Breast epithelium (tissue), 4 donors: ENCODE results near the gene MYOM3. TPM values are rescaled to one million over a fixed set of nuclear protein-coding genes. Genes with fewer than 3 reads are reported as not detected.

Source experiments
- DNase-seq, 2 donors: peaks; one replicate each; pipeline ENCODE4 v3.0.0-alpha.2; 2019; ENCODE audit warnings: low spot score in 2 of 2
- H3K27ac ChIP-seq, 2 donors: fragments of 200-600 bp; sonication (generic) in 1 of 2; one replicate each; pipeline ENCODE4 v1.5.1; 2016 to 2019; ENCODE audit warnings: mild to moderate bottlenecking in 1 of 2
- H3K27me3 ChIP-seq, 2 donors: fragments of 200-600 bp; sonication (generic) in 1 of 2; one replicate each; pipeline versions ENCODE4 v1.5.1 to v1.6.0; 2017 to 2019; ENCODE audit warnings: control low read depth in 1 of 2, mild to moderate bottlenecking in 1 of 2
- H3K36me3 ChIP-seq: fragments of 200-600 bp; one replicate; pipeline ENCODE4 v1.5.1; 2019
- H3K4me1 ChIP-seq, 2 donors: fragments of 200-600 bp; sonication (generic); one replicate each; pipeline ENCODE4 v1.5.1; 2016 to 2019; ENCODE audit warnings: control low read depth in 1 of 2
- H3K4me3 ChIP-seq, 3 donors: fragments of 200-600 bp; sonication (generic); 1 replicate in 2 of 3; 2 replicates in 1 of 3; pipeline ENCODE4 v1.5.1; 2016 to 2019; ENCODE audit warnings: mild to moderate bottlenecking in 3 of 3, moderate library complexity in 2 of 3
- H3K9me3 ChIP-seq, 2 donors: fragments of 200-600 bp; sonication (generic) in 1 of 2; one replicate each; pipeline ENCODE4 v1.5.1; 2016 to 2019; ENCODE audit warnings: control low read depth in 1 of 2
- CTCF ChIP-seq, 3 donors: fragments of 450-650 bp; IDR thresholded peaks; one replicate each; pipeline ENCODE4 v1.5.1; 2016 to 2017; ENCODE audit warnings: antibody characterized with exemption in 3 of 3, mild to moderate bottlenecking in 3 of 3, moderate library complexity in 3 of 3
- POLR2A ChIP-seq: fragments of 450-650 bp; IDR thresholded peaks from one replicate; pipeline ENCODE4 v1.6.1; 2016; ENCODE audit warnings: antibody characterized with exemption, mild to moderate bottlenecking, moderate library complexity
- POLR2AphosphoS5 ChIP-seq, 3 donors: sonication (generic); formaldehyde crosslinking; IDR thresholded peaks; one replicate each; pipeline ENCODE4 v1.6.1; 2017; ENCODE audit warnings: antibody characterized with exemption in 3 of 3
- intact Hi-C: fragments of 100-400 bp; cut with DNase I; formaldehyde crosslinking; loops from one replicate; pipeline ENCODE4 v1.15.1; 2023; ENCODE audit warnings: low total_unique reads
- total RNA-seq, 3 donors: library from RNA; depleted of rRNA; stranded (reverse); fragments of >200 nt; gene quantifications; one replicate each; pipeline ENCODE4 v1.1.0, GENCODE V29; 2016

The MYOM3 gene
- total RNA-seq, 3 donors from 2014 or later, result 0.32 to 0.98 (median 0.59) TPM

GRCh38 chr1:24058671-24059455, 53.1 kb downstream of the MYOM3 start:
- DNase-seq, result no peak
- no peak for TF ChIP-seq POLR2AphosphoS5 (IDR thresholded peaks at IDR 0.05)
- no peak for TF ChIP-seq POLR2A
- no peak for TF ChIP-seq CTCF (IDR thresholded peaks at IDR 0.05)

GRCh38 chr1:24057171-24057570, 54.8 kb downstream of the MYOM3 start:
- H3K27me3 ChIP-seq, result no peaks in the 10 kb centered on the region
- no peak for DNase-seq
- TF ChIP-seq POLR2A (no peak), POLR2AphosphoS5 (IDR thresholded peaks at IDR 0.05) (no peak), CTCF (IDR thresholded peaks at IDR 0.05) (no peak)
- H3K4me1 ChIP-seq, result no peaks in the 10 kb centered on the region
- intact Hi-C loops, result no loop called here
- no peak overlapping the region for H3K4me3 ChIP-seq
- no peaks in the 10 kb centered on the region for H3K36me3 ChIP-seq
- H3K27ac ChIP-seq, result no peak overlapping the region
- peaks cover 0 to 2% of the 10 kb centered on the region in 2 donors for H3K9me3 ChIP-seq

More at GRCh38 chr1:24058671-24059455, 53.1 kb downstream of the MYOM3 start:
- intact Hi-C loops, result no loop called here
- Histone ChIP-seq H3K4me1 (no peaks in the 10 kb centered on the region), H3K27ac (no peak overlapping the region), H3K36me3 (no peaks in the 10 kb centered on the region), H3K9me3 (peaks cover 0 to 6% of the 10 kb centered on the region in 2 donors), H3K27me3 (no peaks in the 10 kb centered on the region), H3K4me3 (no peak overlapping the region)

- intact Hi-C loops, result no loop called here
- no peak for DNase-seq
- H3K9me3 ChIP-seq, result no peaks in the 10 kb centered on the region
- no peaks in the 10 kb centered on the region for H3K27me3 ChIP-seq
- no peak for TF ChIP-seq CTCF (IDR thresholded peaks at IDR 0.05)
- TF ChIP-seq POLR2A, result no peak
- TF ChIP-seq POLR2AphosphoS5 (IDR thresholded peaks at IDR 0.05), result no peak
- no peaks in the 10 kb centered on the region for H3K36me3 ChIP-seq
- no peak overlapping the region for H3K4me3 ChIP-seq
- no peaks in the 10 kb centered on the region for H3K4me1 ChIP-seq
- H3K27ac ChIP-seq, result no peak overlapping the region
Measured at GRCh38 chr1:24055681-24056080, 56.3 kb downstream of the MYOM3 start.

GRCh38 chr1:24052220-24052619, 59.7 kb downstream of the MYOM3 start:
- Histone ChIP-seq H3K9me3 (no peaks in the 10 kb centered on the region), H3K4me3 (no peak overlapping the region), H3K4me1 (no peaks in the 10 kb centered on the region), H3K27me3 (no peaks in the 10 kb centered on the region), H3K36me3 (no peaks in the 10 kb centered on the region), H3K27ac (no peak overlapping the region)
- TF ChIP-seq POLR2AphosphoS5 (IDR thresholded peaks at IDR 0.05), result no peak
- no peak for TF ChIP-seq CTCF (IDR thresholded peaks at IDR 0.05)
- no peak for TF ChIP-seq POLR2A
- no peak for DNase-seq
- intact Hi-C loops, result no loop called here

GRCh38 chr1:24051206-24051945, 60.6 kb downstream of the MYOM3 start:
- DNase-seq, result no peak
- no peak for TF ChIP-seq POLR2A
- TF ChIP-seq CTCF (IDR thresholded peaks at IDR 0.05), result no peak
- no peak for TF ChIP-seq POLR2AphosphoS5 (IDR thresholded peaks at IDR 0.05)
- H3K27me3 ChIP-seq, result no peaks in the 10 kb centered on the region
- H3K27ac ChIP-seq, result peak overlapping the region in 1 of 2 donors; percentile 7
- H3K4me3 ChIP-seq, result no peak overlapping the region
- no peaks in the 10 kb centered on the region for H3K9me3 ChIP-seq
- H3K4me1 ChIP-seq, result no peaks in the 10 kb centered on the region
- H3K36me3 ChIP-seq, result no peaks in the 10 kb centered on the region
- intact Hi-C loops, result no loop called here
